ENCODE data around the gene DDX1. TPM values are rescaled to one million over a fixed set of nuclear protein-coding genes. Genes with fewer than 3 reads are reported as not detected.

DDX1 gene
- total RNA-seq, 4 donors from 2014 or later: 23.8 to 93.1 (median 56.6) TPM

GRCh38 chr2:15672961-15673918, 81.6 kb downstream of the DDX1 start:
- intact Hi-C loops (cut with DNase I; ENCODE audit: low total_unique reads): no loop called here
- no peak for DNase-seq
- TF ChIP-seq CTCF (IDR thresholded peaks at IDR 0.05) (no peak), POLR2A (IDR thresholded peaks at IDR 0.05) (no peak)
- no peaks in the 10 kb centered on the region for H3K36me3 ChIP-seq
- no peak overlapping the region for H3K27ac ChIP-seq
- H3K4me3 ChIP-seq: no peak overlapping the region
- H3K4me1 ChIP-seq: no peaks in the 10 kb centered on the region
- no peaks in the 10 kb centered on the region for H3K9me3 ChIP-seq
- H3K27me3 ChIP-seq: no peaks in the 10 kb centered on the region

- Histone ChIP-seq H3K4me3 (no peak overlapping the region), H3K27me3 (no peaks in the 10 kb centered on the region), H3K27ac (no peak overlapping the region), H3K4me1 (no peaks in the 10 kb centered on the region), H3K9me3 (no peaks in the 10 kb centered on the region), H3K36me3 (no peaks in the 10 kb centered on the region)
- no peak for DNase-seq
- intact Hi-C loops (cut with DNase I; ENCODE audit: low total_unique reads): no loop called here
- TF ChIP-seq CTCF (IDR thresholded peaks at IDR 0.05) (no peak), POLR2A (IDR thresholded peaks at IDR 0.05) (no peak)
Observed at GRCh38 chr2:15673919-15674636, 82.4 kb downstream of the DDX1 start.

GRCh38 chr2:15674637-15675455, 83.2 kb downstream of the DDX1 start:
- Histone ChIP-seq H3K36me3 (no peaks in the 10 kb centered on the region), H3K4me1 (no peaks in the 10 kb centered on the region), H3K9me3 (no peaks in the 10 kb centered on the region), H3K27me3 (no peaks in the 10 kb centered on the region), H3K27ac (no peak overlapping the region), H3K4me3 (no peak overlapping the region)
- intact Hi-C loops (cut with DNase I; ENCODE audit: low total_unique reads): no loop called here
- no peak for DNase-seq
- TF ChIP-seq POLR2A (IDR thresholded peaks at IDR 0.05) (no peak), CTCF (IDR thresholded peaks at IDR 0.05) (no peak)

- DNase-seq: no peak
- no peaks in the 10 kb centered on the region for H3K9me3 ChIP-seq
- no peak overlapping the region for H3K27ac ChIP-seq
- no peaks in the 10 kb centered on the region for H3K36me3 ChIP-seq
- H3K27me3 ChIP-seq: no peaks in the 10 kb centered on the region
- TF ChIP-seq CTCF (IDR thresholded peaks at IDR 0.05): no peak
- no peak for TF ChIP-seq POLR2A (IDR thresholded peaks at IDR 0.05)
- H3K4me1 ChIP-seq: no peaks in the 10 kb centered on the region
- intact Hi-C loops (cut with DNase I; ENCODE audit: low total_unique reads): no loop called here
- H3K4me3 ChIP-seq: no peak overlapping the region
Observed at GRCh38 chr2:15675456-15676195, 84.0 kb downstream of the DDX1 start.

Data from uterus (tissue), 4 donors.